Measurements from ENCODE around the gene CPA5.
"Not testable (repeated sequence)": the region's sequence is repeated elsewhere in the genome, so short reads cannot be mapped to it uniquely, and the experiment has no call there.

CPA5 gene

DNA sequence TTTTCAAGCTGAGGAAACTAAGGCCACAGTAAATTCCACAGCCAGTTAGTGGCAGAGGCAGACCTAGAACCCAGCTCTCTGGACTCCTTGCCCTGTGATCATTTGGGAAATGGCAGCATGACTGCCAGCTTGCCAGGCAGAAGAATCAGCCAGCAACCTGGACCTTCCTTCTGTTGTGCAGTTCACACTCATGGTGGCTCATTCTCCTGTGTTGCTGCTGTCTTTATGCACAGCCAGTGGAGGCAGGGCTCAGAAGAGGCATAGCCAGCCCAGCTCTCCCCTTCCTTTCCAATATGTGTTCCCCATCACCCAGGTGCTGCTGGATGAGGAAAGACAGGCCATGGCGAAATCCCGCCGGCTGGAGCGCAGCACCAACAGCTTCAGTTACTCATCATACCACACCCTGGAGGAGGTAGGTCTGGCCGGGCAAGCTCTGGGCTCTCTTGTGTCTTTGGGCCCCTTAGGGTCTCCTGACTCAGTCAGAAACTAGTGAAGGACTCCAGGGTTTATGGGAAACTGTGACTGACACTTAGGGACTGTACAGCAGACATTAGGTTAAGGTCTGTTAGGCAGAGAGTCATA is 14.8 kb downstream of the CPA5 start:
- DNase-seq, result no peak

DNA sequence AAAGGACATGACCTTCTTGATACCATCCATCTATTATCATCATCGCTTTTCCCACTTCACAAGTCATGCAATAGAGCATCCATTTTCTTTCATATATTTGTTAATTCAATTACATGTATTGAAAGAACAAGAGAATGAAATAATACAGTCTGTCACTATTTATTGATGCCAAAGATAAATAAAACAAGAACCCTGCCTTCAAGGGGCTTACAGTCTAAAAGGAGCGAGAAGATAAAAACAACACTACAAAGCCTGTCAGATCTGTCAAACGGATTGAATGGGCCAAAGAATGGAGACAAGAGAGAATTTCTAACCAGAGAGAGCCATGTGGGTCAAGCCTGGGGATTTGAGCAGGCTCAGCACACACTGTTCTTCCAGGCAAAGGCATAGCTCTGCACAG is 15.9 kb downstream of the CPA5 start:
- DNase-seq, result no peak

DNA sequence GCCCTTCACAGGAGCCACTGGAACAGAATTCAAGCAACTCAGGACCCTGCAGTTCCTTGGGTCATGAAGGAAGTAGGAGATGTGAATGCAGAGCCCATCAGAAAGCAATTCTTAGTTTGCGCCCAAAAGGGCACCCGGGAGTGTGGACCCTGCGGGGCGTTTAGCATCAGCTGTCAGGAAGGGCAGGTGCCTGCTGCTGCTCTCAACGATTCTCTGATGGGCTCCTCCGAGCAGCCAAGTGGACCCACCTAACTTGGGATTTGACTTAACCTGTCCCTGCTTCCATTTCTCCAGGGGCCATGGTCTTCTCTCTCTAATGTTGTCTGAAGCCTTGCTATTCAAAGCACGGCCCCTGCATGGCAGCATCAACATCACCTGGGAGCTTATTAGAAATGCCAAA is 17.1 kb downstream of the CPA5 start:
- no peak for DNase-seq

DNA sequence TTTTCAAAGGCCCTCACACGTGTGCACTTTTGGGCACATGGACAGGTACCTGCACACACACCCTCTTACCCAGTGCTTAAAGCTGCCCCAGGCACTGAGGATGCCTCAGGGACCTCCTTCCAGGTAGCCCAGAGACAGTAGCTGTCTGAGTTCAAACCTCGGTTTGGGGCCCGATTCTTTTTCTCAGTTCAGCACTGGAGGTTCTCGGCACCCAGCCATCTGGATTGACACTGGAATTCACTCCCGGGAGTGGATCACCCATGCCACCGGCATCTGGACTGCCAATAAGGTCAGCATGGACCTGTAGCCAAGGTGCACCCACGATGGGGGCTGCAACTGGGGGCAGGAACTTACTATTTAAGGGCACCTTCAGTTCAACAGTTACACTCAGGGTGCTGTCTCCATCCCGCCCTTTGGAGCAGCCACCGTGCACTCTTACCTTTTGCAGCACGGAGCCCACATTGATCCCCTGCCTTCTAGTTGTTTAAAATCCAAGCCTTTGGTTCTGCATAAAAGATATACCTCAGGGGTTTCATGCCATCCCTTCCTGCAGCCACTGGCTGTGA is 17.7 kb downstream of the CPA5 start:
- no peak for DNase-seq

DNA sequence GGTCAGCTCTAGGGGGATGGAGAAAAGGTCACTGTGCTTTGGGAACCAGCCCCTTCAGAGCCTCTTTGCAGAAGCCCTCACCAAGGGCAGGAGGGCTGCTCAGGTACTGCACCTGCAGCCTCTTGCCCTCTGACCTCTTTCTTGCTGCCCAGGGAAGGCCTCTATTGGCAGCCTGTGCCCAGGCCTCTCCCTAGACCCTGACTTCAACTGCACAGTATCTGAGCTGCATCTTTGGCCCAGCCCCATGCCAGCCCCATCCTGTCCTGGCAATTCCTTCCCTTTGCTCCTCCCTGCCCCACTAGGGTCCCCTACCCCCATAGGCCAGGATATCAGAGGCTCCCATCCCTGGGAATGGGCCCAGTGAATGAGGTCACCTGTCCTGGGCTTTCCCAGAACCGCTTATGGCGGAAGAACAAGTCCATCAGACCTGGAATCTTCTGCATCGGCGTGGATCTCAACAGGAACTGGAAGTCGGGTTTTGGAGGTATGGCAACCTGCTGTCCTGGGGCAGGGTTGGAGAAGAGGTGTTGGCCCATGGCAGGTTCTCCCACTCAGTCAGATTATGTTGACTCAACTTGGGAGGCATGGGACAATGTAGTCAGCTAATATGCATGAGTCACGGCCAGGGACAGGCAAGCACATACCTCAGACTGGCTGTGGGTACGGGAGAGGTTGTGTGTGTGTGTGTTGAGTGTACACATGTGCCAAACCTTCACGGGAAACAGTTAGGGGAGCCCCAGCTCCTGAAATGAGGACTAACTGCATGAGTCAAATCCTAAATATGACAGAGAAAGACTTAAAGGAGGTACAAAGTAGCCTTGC is 18.6 kb downstream of the CPA5 start:
- no peak for DNase-seq

DNA sequence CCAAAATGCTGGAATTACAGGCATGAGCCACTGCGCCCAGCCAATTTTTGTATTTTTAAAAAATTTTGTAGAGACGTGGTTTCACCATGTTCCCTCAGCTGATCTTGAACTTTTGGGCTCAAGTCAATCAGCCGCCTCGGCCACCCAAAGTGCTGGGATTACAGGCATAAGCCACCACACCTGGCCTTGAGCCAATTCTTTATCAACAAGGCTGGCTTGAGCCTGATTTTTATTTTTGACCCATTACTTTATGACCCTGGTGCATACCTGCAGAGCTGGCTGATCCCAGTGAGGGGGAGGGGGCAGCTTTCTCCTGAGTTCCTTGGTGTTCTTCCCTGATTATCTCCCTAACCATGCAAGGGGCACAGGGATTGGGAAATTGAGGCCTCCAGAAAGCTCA is 19.8 kb downstream of the CPA5 start:
- DNase-seq, result no peak

DNA sequence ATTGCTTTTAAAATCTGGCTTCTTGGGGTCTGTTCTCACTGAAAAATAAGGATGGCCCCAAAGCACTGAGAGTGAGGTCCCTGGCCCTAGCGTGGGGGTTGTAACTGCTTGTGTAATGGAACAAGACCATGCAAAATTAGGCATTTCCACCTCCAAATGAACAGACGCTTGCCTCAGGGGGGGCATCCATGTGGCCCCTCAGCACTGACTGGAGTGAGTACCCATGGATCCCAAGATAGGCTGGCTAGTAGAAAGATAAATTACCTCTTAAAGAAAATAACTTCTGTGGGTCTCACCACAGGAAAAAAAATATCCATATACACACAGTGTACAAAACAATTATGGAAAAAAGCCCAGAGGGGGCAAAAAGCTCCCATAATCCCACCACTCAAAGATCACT is 20.5 kb downstream of the CPA5 start:
- no peak for DNase-seq

DNA sequence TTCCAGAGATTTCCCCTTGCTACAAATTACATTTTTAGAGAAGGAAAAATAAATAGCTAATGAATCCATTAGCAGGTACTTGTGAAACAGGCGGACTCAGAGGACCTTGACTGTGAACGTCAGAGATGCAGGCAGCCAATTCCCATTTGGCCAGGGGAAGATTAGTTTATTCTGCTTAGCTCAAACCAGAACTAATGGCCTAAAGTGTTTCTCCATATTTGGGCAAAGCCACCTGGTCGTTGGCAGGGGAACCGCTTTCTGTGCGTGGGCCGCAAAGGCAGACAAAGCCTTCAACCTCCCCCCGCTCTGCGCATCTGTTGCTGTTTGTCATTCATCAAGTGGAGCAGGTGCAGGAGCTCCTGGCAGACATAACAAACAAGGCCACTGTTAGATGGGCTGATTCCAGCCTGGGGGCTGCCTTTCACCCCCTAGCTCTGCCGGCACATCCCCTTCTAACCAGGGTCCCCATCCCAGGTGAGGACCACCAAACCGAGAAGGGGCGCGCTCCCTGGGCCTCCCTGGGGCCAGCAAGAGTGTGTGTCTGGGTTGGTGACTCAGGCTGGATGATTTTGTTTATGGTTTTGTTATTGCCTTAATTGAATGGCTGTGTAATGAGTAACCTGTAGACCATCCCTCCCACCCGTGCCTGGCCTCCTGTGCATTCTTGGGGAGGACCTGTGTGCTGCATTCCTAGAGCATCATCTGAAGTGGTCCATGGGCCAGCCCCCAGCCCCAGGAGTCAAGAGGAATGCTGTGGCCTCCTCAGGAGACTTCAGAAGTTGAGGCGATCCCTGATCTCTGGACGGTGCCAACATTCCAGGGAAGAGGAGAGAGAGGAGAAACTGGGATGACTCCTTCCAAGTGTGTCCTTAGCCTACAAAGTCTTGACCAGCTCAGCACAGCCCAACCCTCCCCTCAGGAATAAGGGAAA is 21.2 kb downstream of the CPA5 start:
- DNase-seq, result no peak

DNA sequence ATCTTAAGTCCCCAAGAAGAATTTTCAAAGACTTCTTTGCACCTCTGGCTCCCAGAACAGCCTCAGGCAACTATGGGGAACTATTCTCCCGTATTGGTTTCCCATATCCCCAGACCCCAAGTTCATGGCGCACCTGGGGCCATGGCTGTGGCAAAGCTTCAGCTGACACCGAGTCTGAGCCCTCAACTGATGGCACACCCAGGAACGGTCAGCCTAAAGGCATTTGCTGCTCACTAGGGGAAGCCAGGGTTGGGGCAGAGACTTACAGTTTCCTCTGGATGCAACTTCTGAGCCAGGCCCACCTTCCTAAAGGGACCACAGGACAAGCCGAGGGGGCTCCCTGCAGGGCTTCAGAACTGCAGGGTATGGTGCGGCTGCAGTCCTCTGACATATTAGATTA is 21.9 kb downstream of the CPA5 start:
- no peak for DNase-seq

DNA sequence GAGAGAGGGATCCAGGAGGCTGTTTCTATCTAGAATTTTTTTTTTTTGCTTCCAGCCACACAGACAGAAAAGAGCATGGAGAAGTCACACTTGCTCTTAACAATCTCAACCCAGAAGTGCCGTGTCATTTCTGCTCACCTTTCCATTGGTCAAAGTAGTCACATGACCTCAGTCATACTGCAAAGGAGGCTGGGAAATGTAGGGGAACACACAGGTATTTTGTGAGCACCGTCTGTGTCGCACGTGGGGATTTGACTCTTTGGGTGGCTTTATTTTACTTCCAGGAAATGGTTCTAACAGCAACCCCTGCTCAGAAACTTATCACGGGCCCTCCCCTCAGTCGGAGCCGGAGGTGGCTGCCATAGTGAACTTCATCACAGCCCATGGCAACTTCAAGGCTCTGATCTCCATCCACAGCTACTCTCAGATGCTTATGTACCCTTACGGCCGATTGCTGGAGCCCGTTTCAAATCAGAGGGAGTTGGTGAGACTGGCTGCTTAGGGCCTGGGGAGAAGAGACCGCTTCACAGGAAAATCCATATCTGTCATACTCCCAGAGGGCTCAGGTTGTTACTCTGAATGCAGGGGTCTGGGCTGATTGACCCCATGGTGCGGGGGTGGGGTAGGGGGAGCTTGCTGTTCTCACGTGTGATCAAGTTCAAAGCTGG is 22.6 kb downstream of the CPA5 start:
- peak; percentile 53 for DNase-seq

DNA sequence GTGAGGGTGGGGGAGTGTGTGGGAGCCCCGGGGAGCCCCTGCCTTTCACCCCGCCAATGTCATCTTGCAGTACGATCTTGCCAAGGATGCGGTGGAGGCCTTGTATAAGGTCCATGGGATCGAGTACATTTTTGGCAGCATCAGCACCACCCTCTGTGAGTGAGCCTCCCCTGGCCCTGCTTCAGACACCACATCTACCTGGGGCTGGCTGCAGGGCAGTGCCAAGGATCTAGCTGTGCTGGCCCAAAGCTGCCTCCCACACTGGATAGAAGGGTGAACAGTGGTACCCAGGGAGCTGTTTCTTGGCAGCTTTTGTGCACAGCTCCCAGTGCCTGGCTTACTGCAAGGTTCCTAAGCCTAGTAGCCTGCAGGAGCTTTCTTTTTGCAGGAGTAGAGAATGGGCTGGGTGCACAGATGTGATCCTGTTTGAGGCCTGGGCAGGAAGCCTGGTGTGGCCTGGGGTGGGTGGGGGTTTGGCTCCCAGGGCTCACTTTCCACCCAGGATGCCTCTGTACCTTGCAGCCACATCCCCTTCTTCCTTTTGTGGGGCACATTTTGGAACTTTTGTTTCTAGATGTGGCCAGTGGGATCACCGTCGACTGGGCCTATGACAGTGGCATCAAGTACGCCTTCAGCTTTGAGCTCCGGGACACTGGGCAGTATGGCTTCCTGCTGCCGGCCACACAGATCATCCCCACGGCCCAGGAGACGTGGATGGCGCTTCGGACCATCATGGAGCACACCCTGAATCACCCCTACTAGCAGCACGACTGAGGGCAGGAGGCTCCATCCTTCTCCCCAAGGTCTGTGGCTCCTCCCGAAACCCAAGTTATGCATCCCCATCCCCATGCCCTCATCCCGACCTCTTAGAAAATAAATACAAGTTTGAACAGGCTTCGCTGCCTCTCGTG is 23.5 kb downstream of the CPA5 start:
- DNase-seq, result no peak

DNA sequence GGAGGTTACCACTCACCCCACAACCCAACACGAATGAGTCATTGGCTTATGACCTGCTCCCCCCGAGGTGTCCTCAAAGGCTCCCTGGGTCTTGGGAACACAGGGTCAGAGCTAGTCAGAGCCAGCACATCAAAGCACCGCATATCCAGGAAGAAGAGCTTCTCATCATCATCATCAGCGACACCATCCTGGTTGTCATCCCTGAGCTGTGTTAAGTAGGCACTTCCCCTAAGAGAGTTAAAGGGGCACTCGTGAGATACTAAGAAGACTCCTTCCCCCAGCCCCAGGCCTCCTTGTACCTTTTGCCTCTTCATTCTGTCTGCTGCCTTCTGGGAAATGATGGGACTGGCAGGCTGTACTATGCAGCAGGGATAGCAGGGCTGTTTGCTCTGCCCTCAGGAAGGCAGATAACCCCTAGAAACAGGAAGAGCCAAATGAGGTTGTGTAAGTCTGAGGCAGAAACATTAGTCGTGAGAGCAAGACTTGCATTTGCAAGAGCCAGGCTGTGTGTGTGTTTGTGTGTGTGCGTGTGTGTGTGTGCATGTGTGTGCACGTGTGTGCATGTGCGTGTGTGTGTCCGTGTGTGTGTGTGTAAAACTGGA is 24.6 kb downstream of the CPA5 start:
- DNase-seq, result no peak

DNA sequence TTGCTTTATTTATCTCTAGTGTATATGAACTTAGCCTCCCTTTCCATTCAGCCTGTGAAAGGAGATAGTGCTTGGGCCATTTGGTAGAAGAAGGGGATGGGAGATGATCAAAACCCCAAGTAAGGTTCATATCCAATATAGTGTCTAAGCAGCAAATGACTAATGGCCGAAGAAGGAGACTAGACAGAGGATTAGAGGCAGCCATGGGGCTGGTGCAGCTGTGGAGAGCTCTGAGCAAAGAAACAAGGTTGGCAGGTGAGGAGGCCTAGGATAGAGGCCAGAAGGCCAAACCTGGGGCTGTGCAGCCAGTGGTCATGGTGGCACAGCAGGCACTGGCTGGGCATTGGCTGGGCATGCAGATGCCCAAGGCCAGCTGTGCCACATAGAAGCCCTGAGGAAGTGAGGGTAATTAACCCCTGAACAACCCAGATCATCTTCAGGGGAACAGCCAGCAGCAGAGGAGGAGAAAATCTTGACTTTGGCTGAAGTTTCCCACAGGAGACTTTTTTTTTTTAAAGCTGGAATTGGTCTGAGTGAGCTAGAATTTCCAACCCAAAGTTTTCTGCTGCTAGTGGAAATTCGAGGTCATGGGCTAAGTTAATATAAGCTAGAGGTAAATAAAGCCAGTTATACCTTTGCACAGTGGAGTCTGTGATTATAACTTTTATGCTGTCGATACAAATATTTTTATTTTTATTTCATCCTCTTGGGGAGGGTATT is 25.4 kb downstream of the CPA5 start:
- DNase-seq, result no peak

DNA sequence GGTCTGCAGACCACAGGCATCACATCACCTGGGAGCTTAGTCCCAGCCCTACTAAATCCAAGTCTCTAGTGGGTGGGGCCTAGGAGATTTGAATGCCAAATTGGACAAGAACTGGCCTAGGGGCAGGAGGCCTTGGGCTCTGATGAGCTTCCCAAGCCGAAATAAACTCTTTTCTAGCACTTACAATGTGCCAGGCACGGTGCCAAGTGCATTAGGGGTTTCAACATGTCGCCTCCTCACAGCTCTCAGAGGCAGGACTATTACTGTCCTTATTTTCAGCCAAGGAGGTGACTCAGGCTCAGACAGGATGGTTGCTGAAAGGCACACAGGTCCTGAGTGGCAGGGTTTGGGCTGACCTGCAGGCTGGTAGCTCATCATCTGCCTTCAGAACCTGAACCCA is 26.4 kb downstream of the CPA5 start:
- DNase-seq, result no peak

DNA sequence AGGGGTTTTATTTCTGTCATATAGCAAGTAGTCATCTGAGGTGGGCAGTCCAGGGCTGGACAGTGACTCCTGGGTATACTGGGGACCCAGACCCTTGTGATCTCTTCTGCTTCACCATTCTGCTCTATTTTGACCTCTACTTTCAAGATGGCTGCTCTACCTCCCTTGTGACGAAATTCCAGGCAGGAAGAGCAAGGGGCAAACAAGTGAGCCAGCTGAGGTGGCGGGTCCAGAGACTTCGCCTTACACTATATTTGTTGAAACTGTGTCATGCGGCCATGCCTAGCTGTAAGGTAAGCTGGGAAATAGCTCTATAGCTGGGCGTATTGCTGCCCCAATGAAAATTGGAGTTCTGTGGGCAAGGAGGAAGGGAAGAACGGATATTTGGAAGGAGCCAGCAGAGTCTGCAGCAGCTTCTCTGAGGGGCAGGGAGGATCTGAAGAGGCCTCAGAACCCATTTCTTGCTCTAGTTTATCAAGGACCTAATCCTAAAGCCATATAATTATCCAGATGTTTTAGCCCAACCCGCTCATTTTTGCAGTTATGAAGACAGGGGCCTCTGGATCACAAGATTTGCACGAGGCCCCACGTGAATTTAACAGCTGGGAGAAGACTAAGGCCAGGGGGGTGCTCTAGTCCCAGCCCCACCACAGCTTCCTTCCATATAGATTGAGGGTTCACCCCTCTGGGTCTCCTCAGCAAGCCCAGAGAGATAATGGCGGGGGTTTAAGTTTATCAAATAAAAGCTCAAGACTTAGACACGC is 28.0 kb downstream of the CPA5 start:
- DNase-seq, result no peak

DNA sequence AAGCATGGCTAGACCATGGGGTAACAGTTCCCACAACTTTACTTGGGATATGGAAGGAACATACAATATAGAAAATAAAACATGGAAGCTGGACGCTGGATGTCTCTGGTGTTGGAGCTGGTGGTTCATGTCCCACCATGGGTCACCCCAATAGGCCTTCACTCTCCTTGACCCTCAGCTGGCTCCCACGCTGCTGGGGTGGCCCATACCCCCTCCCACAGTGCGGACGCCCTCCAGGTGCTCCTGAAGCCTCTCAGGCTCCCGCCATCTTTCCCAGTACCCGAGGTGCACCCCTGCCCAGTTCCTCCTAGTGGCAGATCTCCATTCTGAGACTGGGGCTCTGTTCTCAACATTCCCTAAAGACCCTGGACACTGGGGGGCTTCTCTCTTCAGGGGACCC is 29.9 kb downstream of the CPA5 start:
- no peak for DNase-seq

DNA sequence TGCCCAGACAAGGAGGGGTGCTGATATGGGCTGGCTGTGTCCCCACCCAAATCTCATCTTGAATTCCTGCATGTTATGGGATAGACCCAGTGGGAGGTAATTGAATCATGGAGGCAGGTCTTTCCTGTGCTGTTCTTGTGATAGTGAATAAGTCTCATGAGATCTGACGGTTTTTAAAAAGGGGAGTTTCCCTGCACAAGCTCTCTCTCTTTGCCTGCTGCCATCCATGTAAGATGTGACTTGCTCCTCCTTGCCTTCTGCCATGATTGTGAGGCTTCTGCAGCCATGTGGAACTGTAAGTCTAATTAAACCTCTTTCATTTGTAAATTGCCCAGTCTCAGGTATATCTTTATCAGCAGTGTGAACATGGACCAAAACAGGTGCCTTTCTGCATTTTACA is 31.8 kb downstream of the CPA5 start:
- not testable (repeated sequence) for DNase-seq

DNA sequence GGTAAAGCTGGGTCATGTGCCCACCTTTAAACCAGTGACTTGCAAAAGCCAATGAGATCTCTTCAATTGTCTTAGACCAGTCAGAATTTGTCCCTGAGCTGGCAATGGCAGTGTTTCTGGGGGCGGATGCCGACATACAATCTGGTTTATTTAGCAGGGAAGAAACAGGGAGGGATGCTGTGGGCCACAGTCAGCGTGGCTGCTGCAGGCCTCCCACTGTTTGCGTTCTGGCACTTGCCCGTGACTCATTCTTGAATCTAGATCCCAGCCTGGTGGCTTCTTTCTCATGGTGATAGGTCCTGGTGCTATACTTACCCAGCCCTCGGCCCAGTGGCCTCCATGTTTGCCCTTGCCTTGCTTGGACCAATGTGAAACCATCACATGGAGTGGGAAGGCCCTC is 32.6 kb downstream of the CPA5 start:
- DNase-seq, result no peak

DNA sequence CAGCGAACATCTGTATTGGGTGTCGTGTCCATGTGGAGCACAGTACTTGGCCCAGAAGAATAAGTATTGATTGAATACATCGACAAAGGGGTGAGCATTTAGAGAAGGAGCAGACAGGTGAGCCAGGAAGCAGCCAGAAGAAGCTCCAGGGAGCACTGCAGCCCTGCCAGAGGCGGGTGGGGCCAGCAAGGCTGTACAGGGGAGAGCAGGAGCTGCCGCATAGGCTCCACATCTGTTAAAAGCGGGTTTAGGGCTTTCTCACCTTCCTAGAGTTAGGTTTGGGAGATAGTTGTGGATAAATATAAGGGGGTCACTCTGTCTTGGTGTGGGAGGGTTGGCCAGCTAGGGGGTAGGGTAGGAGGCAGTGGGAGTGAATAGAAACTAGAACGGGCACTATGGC is 34.4 kb downstream of the CPA5 start:
- DNase-seq, result no peak

DNA sequence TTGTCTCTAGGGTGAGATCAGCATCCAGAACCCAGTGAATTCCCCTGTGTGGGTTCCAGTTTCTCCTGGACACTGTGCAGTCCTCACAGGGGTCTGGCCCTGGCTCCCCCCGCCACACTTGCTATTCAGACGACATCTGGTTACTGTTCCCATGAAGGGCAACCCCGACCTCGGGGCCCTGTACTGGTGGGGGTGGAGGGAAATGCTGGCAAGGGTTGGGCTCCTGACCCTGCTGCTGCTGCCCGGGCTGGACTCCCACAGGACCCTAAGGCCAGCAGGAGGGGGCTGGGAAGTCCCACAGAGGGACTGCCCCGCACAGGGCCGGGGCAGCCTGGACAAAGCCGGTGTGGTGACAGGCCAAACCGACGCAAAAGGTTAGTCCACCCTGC is 34.9 kb downstream of the CPA5 start:
- DNase-seq, result no peak
